Body of pancreas (tissue), 4 donors: ENCODE measurements around the gene JSRP1.

ENCODE experiments used
- CTCF ChIP-seq, 7 experiments: fragments of 450-650 bp in 4 of 7; fragments of 200-600 bp in 3 of 7; sonication (generic) in 3 of 7; IDR thresholded peaks; one replicate each; pipeline ENCODE4 v1.5.1; 2016 to 2019; ENCODE audit warnings: antibody characterized with exemption in 7 of 7
- POLR2A ChIP-seq, 3 donors: fragments of 450-650 bp; IDR thresholded peaks; one replicate each; pipeline ENCODE4 v1.6.1; 2016; ENCODE audit warnings: antibody characterized with exemption in 3 of 3, mild to moderate bottlenecking in 2 of 3

DNA sequence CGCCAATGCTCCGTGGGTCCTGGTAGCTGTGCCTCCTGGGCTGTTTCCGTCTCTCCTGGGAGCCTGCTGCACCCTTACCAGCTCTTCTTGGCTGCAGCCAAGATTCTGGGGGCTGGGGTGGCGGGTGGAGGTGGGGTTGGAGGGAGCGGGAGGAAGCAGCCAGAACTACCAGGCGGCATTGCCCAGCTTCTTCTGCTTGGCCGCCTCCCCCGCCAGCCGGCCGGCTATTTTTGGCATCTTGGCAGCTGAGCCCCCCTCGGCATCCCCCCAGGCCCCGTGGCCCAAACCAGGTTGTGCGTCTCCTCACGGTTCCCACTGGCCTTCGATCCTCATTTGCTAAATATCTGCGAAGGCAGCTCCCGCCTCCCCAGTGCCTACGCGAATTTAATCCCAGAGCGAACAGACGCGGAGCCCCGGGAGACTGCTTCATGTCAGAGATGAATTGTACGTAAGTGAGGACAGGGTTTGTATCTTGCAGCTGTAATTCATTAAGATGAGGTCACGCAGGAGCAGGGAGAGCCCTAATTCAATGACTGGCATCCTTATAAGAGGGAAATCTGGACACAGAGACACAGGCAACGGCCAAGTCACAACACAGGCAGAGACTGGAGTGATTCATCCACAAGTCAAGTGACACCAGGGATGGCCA is 38.6 kb upstream of the JSRP1 start:
- TF ChIP-seq CTCF (IDR thresholded peaks at IDR 0.05) (no peak), POLR2A (IDR thresholded peaks at IDR 0.05) (no peak)
